ENCODE results near the gene SHOX. TPM values are rescaled to one million over a fixed set of nuclear protein-coding genes. Genes with fewer than 3 reads are reported as not detected.

Gene SHOX
- total RNA-seq, 1 donor from 2014 or later, result not detected

DNA sequence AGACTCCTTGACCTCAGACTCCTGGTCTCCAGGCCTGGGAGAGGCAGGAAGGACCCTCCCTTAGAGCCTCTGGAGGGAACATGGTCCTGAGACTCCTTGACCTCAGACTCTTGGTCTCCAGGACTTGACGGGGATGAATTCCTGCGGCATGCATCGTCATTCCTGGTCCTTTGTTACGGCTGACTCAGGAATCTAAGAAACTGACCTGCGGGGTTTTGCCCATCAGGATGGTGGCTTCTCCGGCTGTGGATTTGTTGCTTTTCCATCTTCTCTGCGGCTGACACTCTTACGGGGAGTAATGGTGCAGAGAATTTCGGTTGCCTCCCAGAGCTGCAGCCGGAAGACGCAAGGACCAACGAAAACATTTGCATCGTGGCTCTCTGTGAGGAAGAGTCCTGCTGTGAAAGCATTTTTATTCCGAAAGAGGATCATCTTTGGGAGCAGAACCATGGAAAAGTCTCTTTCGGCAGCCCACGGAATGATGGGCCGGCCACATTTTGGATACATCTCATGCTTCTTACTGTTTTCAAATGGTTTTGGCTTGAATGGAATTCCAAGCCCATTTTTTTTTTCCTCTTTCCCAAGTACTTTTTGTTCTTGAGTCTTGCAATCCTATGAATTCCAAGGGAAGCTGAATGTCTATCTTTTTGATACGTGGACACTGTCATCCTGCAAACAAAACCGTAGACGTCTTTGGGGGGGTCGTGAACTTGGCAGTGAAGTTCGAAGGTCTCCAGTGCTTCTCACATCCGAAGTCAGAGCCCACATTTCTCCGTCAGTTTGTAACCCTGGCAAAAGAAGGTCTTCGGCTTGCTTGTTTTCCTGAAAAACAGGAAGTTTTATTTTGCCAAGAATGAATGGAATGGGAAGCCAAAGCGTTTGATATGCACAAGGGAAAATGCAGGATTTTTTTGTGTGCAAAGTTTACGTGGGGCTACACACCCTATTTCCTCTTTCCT lies 36.5 kb downstream of the SHOX start:
- DNase-seq (ENCODE audit: low read depth), result no peak

GRCh38 chrX:670645-671044 lies 40.1 kb downstream of the SHOX start:
- no peak for DNase-seq (ENCODE audit: low read depth)

- DNase-seq (ENCODE audit: low read depth), result no peak
Measured at GRCh38 chrX:672931-673330, 42.3 kb downstream of the SHOX start.

- no peak for DNase-seq (ENCODE audit: low read depth)
Measured at GRCh38 chrX:675279-675954, 44.8 kb downstream of the SHOX start.

DNA sequence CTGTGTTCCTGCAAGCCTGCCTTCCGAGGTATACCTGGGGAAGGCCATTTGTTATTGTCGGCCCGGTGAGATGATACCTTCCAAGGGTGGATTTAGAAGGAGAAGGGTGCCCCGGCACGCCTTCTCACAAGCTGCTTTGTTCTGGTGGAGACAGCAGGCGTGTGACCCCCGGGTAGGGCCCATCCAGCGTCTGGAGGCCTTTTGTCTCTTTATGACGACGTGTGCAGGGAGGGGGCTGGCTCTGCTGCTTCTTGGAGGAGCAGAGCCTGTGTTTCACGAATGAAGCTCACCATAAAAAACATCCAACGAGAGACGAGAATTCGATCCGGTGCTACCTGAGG lies 45.3 kb downstream of the SHOX start:
- no peak for DNase-seq (ENCODE audit: low read depth)

- DNase-seq (ENCODE audit: low read depth), result no peak
Measured at GRCh38 chrX:677376-677775, 46.8 kb downstream of the SHOX start.

DNA sequence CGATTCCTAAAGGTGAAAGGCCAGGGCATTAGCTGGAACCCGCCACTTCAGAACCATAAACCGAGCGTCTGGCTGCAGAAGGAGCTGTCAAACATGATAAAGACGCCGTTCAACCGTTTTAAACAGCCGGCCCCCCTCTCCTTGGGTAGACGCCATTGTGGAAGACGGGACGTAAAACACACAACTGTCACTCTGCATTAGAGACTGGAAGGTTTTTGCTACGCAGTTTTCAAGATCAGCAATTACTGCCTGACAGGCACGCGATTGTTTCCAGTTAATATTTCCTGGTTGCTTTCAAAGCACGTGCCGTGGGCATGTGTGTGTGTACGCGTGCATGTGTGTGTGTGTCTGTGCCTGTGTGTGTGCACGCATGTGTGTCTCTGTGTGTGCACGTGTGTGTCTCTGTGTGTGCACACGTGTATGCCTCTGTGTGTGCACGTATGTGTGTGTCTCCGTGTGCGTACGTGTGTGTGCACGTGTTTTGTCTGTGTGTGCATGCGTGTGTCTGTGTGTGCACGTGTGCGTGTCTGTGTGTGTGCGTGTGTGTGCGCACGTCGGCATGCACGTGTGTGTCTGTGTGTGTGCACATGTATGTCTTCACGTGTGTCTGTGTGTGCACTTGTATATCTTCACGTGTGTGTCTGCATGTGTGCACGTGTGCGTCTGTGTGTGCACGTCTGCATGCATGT lies 48.8 kb downstream of the SHOX start:
- DNase-seq (ENCODE audit: low read depth), result no peak

DNA sequence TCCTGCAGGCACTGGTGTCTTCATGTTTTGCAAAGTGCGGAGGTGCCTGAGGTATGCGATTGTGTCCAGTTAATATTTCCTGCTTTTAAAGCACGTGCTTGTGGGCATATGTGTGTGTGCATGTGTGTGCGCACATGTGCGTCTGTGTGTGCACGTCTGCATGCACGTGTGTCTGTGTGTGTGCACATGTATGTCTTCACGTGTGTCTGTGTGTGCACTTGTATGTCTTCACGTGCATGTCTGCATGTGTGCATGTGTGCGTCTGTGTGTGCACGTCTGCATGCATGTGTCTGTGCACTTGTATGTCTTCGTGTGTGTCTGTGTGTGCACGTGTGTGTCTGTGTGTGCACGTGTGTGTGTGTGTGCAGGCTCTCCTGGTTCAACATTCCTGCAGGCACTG lies 49.5 kb downstream of the SHOX start:
- DNase-seq (ENCODE audit: low read depth), result no peak

DNA sequence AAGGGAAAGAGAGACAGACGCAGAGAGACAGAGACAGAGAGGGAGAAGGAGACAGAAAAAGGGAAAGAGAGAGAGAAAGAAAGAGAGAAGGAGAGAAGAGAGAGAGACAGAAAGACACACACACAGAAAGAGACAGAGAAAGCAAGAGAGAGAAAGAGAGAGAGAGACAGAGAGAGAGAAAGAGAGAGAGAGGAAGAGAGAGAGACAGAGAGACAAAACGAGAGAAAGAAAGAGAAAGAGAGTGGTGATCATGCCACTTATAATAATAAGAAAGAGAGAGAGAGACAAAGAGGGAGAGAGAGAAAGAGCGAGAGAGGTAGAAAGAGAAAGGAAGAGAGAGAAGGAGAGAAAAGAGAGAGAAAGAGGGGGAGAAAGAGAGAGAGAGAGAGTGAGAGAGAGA lies 51.4 kb downstream of the SHOX start:
- no peak for DNase-seq (ENCODE audit: low read depth)

DNA sequence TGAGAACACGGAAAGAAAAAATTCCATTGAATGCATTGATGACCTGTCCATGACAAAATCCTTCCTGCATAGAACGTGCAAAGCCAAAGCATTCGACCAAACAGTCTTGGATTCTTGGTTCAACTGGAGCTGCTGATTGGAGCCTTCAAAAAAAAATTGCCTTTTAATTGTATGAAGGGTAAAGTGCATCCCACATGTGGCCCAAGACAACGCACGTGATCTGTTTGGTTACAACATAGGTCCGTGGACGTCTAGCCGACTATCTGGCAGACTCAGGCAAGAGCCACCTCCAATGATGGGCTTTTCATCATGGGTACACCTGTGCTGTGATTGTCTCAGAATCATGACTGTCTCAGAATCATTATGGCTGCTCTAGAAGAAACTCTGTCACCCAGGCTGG lies 52.3 kb downstream of the SHOX start:
- DNase-seq (ENCODE audit: low read depth), result no peak

- no peak for DNase-seq (ENCODE audit: low read depth)
Measured at GRCh38 chrX:683576-683975, 53.0 kb downstream of the SHOX start.

DNA sequence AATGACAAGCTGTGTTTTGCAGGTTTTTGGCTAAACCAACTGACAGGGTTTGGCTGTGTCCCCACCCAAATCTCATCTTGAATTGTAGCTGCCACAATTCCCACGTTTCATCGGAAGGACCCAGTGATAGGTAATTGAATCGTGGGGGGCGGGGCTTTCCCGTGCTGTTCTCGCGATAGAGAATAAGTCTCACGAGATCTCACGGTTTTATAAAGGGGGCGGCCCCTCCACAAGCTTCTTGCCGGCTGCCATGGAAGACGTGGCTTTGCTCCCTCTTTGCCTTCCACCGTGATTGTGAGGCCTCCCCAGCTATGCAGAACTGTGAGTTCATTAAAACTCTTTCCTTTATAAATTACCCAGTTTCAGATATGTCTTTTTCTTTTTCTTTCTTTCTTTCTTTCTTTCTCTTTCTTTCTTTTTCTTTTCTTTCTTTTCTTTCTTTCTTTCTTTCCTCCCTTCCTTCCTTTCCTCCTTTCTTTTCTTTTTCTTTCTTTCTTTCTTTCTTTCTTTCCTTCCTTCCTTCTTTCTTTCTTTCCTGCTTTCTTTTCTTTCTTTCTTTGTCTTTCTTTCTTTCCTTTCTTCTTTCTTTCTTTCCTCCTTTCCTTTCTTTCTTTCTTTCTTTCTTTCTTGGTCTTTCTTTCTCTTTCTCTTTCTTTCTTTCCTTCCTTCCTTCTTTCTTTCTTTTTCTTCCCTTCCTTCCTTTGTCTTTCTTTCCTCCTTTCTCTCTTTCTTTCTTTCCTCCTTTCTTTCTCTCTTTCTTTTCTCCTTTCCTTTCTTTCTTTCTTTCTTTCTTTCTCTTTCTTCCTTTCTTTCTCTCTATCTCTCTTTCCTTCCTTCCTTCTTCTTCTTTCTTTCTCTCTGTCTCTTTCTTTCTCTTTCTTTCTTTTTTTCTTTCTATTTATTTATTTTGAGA lies 54.8 kb downstream of the SHOX start:
- no peak for DNase-seq (ENCODE audit: low read depth)

GRCh38 chrX:689983-690382 lies 59.4 kb downstream of the SHOX start:
- no peak for DNase-seq (ENCODE audit: low read depth)

- DNase-seq (ENCODE audit: low read depth), result no peak
Measured at GRCh38 chrX:694800-695199, 64.2 kb downstream of the SHOX start.

- no peak for DNase-seq (ENCODE audit: low read depth)
Measured at GRCh38 chrX:698206-698605, 67.6 kb downstream of the SHOX start.

DNA sequence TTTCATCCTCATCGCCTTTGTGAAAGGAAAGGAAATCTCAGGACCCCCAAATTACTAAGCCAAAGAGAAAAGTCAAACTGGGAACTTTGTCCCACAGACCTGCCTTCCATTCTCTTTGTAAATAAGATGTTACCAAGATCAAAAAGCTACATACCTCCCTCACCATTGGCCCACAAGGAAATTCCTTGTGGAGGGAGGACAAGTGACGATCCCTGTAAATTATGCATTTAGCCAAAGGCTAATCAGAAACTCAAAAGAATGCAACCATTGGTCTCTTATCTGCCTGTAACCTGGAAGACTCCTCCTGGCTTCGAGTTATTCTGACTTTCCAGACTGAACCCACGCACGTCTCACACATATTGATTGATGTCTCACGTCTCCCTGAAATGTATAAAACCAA lies 70.3 kb downstream of the SHOX start:
- no peak for DNase-seq (ENCODE audit: low read depth)

DNA sequence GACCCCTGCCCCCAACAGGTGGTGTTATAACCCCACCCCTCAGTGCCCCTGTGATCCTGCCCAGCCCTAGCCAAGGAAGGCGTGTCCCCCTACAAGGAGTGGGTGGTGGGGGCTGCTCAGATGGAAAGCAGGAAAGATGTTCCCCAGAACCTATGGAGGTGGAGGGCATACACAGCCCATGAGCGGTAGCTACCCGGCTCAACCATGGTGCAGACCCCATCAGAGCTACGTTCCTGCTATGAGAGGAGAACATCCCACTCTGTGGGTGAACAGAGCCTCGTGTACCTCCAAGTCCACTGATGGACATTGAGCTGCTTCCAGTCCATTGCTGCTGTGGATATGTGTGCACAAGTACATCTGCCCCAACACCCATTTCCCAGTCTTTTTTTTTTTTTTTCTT lies 71.1 kb downstream of the SHOX start:
- DNase-seq (ENCODE audit: low read depth), result no peak

DNA sequence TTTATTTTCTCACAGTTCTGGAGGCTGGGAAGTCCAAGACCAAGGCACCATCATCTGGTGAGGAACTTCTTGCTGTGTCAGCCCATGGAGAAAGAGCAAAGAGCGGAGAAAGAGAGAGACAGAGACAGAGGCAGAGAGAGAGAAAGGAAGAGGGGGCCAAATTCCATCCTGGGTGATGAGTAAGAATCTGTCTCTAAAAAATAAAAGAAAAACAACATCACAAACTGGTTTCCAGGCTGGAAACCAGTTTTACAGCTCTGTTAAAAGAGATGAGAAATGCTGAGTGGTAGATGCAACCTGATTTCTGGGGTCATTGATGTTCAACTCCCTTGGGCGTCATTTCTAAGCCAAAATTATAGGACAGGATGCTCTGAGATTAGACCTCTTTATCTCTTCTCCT lies 72.9 kb downstream of the SHOX start:
- no peak for DNase-seq (ENCODE audit: low read depth)

DNA sequence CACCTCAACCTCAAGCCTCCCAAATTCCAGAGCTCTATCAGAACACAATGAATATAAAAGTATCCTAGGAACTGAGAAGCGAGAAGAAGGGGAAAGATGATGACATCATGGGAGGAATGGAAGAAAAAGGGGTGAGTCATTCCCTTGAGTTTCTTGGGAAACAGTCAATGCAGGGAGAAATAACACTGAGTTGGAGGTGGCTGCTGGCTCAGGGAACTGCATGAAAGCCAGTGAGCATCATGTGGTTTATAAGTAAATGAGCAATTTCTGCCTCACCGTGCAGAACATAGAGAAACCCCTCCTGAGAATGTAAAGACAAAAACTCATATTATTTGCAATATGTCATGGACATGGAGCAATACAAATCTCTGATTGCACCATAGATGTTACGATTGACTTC lies 73.3 kb downstream of the SHOX start:
- no peak for DNase-seq (ENCODE audit: low read depth)
